GM19023 (cell line): ENCODE data around the gene CYP4V2.

Source experiments
- ATAC-seq: cut with Tn5 transposase; IDR thresholded peaks from one replicate; pipeline ENCODE4 v1.9.1; 2021; ENCODE audit warnings: mild to moderate bottlenecking, moderate library complexity; ENCODE audit not compliant: unreplicated experiment

CYP4V2 gene

GRCh38 chr4:186191200-186192065 is at the start of gene CYP4V2:
Gene CYP4V2 (plus strand): TSS chr4:186191567. CDS start chr4:186191824, 257 bp downstream.
- peak; percentile 83 for ATAC-seq

DNA sequence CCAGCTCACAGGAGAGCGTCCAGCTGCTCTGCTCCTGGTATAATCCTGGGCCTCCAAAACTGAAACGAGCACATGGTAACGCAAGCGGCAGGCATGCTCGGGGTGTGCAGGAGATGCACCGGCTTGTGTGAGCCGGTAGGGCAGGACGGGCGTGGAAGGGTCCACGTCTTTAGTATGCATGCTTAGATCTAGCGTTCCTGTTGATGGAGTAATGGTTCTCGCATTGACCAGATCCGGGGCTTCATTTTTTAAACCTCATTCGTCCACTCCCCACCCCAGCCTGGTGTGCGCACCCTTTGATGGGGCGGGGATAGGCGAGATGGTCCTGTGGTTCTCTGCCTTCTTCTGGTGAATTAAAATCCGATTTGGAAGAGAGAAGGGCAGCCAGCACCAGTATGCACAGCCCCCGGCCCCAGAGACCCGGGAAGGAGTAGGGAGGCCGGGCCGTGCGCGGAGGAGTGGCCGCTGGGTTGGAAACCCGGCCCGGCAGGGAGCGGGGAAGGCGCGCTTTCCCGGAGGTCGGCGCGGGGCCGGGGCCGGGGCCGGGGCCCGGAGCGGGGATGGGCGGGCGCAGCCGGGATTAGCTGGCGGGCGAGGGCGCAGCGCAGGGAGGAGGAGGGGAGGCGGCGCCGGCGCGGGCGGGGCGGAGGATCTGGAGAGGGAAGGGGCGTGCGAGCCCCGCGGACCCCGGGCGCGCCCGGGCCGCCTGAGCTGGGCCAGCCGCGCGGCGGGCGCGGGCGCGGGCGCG is 47.0 kb upstream of the CYP4V2 start:
- peak; percentile 50 for ATAC-seq

DNA sequence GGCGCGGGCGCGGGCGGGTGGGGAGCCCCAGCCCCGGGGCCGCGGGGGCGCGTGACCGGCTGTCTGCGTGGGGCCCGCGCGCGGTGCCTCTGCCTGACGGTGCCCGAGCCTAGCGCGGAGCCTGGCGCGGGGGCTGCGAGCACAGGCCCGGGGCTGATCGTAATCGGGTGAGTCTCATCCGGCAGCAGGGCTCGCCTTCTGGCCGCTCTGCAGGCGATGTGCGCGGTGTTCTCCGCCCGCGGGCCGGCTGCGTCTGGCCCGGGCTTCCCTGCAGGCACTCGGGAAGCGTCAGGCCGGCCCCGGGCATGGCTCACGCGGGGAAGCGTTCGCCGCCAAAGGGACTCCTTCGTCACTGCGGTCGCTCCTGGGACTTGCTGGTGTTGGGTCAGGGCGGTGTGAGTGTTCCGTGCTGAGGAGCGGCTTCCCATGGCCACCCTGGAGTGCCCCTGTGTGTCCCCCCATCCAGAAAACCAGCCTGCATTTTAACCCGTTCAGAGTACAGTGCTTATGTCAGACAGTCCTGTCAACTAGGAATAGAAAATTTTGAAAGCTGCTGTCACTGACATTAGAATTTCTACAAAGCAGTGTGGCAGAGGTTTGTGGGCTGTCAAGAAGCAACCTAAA is 46.3 kb upstream of the CYP4V2 start:
- ATAC-seq, result peak; percentile 45

DNA sequence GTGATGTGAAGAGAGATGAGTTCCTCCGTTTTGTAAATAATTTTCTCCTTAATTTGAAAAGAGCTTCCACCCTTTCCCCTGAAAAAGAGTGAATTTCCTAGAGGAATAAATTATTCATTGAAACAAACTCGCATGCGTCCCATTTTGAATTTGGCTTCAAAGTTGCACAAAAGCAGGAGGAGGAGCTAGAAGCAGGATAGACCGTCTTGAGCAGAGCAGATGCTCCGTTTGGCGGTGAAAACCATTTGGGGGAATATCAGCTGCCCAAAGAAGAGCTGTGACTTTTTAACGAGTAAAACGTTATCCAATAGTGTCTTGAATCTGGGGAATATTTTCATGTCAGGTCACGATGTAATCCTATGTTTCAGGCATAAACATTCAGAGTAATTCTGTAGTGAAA is 44.9 kb upstream of the CYP4V2 start:
- no peak for ATAC-seq

DNA sequence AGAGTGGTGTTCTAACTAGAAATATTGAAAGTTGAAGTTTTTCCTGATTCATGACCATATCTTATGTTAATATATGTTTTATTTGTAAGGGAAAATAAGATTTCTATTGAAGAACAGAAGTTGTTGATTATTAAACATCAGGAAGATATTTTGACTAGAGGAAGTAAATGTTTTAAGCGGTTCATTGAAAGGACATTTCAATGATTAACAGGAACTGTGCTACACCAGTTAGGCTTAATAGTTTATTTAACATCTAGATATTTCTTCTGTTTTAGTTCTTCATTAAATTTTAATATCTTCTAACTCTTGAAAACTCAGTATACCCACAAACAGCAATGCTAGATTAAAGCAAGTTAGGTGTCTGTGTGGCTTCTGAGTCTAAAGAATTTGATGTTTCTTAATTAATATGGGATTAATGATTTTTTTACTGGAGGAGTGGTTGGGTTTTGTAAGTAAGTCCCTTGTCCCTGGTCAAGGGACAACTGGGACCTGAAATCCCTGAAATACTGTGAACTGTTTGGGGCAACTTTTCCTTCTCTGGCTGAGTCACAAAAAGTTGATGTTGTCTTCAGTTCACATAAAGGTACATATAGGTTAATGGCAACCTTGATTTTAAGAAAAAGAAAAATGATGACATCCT is 42.9 kb upstream of the CYP4V2 start:
- no peak for ATAC-seq

DNA sequence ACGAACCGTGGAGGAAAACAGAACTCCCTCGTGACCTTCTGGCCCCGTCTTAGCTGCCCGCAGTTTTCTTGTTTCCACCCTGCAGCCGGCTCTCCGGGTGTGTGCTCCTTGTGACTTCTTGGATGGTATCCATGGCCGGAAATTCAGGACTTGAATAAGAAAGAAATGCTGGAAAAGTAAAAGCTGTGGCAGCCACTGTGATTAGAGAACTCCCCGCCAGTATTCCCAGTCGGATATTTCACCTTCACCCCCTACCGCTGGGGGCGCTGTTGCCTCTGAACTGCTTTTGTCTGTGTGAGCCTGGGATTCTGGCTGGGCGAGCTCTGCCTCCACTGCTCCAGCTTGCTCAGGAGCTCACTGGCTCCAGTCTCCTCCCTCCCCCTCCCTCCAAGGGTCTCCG is 41.5 kb upstream of the CYP4V2 start:
- ATAC-seq, result no peak

- ATAC-seq, result no peak
These were observed 40.4 kb upstream of the CYP4V2 start for GRCh38 chr4:186150926-186151325.

DNA sequence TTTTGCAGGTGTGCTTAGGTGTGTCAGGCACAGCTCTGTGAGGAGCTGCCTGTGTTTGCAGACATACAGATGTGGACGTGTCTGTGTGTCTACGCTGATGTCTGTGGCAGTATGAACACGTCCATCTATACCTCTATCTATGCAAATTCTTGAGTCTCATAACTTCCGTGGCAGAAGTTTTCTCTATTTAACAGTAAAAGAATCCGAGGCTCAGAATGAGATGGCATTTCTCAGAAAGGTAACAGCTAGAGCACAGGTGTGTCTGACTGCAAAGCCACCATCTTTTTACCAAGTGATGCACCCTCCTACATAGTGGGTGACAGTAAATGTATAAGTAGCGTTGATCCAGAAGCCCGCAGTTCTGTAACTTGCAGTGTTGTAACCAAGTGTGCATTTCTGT is 39.9 kb upstream of the CYP4V2 start:
- ATAC-seq, result no peak

DNA sequence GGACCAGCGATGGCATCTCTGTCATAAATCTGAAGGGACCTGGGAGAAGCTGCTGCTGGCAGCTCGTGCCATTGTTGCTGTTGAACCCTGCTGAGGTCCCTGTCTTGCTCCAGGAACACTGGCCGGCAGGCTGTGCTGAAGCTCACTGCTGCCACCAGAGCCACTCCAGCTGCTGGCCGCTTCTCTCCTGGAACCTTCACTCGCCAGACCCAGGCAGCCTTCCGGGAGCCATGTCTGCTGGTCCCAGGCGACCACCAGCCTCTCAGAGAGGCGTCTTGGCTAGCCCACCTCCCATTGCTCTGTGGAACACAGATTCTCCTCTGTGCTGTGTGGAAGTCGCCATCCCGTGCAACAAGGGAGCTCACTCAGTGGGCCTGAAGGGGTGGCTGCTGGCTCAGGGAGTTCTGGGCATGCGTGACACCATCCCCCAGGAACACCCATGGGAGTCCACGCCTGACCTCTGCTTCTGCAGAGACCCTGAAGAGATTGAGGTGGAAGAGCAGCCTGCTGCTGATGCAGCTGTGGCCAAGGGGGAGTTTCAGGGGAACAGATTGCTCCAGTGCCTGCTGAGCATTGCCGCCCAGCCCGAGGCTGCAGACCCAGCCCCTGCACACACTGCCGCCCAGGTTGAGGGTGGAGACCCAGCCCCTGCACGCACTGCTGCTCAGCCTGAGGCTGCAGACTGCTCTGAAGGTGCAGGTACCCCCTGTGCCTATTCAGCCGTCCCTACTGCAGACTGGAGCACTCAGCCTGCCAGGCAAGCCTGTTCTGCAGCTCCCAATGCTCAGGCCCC is 33.1 kb upstream of the CYP4V2 start:
- no peak for ATAC-seq

DNA sequence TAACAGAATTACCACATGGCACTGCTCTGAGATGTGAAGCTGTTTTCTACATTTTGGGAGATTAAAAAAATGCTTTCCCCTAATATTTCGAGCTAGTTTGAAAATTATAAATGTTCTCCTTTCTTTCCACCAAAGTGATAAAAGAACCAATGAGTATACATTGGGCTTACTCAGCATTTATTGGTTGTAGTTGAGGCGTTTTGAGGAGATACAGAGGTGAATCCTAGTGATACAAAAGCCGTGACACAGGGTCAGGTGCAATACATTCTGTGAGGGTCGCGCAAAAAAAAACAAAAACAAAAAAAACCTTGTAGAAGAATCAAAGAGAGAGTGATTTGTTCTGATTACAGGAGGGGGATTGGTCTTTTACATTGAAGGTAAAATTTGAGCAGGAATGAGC is 32.4 kb upstream of the CYP4V2 start:
- no peak for ATAC-seq

DNA sequence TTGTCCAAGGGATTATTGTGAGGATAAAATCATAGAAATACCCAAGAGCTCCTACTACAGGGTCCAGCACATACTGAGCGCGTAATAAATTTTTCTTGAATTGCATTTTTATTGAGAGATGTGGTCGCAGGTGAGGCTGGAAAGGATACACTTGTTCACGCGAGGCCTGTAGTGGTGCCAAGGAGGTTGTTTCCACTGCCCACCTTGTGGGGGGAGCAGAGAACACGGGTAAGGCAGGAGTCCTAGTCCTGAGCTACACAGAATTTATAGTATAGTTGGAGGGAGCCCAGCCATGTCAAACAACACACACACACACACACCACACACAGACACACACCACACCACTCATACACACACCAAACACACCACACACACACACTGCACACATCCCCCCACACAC is 31.8 kb upstream of the CYP4V2 start:
- ATAC-seq, result no peak

DNA sequence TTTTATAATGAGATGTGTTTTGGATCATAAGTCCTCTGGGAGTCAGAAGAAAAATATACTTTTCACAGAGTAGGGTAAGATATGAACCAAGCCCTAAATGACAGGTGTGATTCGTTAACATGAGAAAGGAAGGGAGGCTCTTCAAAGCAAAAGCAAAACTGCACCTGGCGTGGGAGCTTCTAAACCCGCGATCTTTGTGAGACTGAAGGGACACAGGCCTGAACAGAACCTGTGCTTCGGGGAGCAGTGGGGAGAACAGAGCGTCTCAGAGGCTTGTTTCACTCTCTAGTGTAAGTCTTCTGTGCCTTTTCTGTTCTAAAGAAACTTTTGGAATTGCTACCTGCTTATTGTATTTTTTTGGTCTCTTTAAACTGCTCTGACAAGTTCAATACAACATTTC is 30.2 kb upstream of the CYP4V2 start:
- peak; percentile 98 for ATAC-seq

DNA sequence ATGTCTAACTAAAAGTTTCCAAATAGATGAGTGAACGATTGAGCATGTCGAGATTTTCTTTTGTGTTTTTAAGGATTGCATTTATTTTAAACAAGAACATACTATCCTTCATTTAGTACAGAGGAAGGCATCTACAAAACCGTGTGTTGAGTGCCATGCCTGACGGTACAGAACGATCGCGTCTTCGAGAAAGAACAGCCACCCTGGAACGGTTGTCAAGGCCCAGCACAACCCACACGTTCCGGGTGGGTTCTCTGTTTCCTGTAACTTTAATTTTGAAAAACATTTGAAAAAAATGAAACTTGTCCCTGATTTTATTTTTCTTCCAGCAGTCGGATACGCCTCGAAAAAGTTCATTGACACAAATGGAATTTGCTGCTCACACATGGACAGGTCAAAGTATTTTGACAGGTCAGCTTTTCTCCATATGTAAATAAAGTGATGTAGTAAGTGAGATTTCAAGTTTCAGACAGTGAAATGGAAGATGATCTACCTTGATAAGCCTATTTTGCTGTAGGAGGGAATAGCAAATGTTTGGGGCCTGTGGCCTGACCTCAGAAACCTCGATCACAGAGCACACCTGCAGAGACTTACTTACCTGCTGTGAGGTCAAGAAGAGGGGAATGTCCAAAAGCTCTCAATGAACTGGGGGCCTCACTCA is 24.4 kb upstream of the CYP4V2 start:
- no peak for ATAC-seq

GRCh38 chr4:186167605-186168004 is 23.8 kb upstream of the CYP4V2 start:
- no peak for ATAC-seq

GRCh38 chr4:186168750-186169149 is 22.6 kb upstream of the CYP4V2 start:
- ATAC-seq, result no peak

GRCh38 chr4:186169333-186169944 is 21.9 kb upstream of the CYP4V2 start:
- no peak for ATAC-seq

- no peak for ATAC-seq
These were observed 21.2 kb upstream of the CYP4V2 start for GRCh38 chr4:186169945-186170802.

- ATAC-seq, result no peak
These were observed 20.4 kb upstream of the CYP4V2 start for GRCh38 chr4:186170966-186171365.

DNA sequence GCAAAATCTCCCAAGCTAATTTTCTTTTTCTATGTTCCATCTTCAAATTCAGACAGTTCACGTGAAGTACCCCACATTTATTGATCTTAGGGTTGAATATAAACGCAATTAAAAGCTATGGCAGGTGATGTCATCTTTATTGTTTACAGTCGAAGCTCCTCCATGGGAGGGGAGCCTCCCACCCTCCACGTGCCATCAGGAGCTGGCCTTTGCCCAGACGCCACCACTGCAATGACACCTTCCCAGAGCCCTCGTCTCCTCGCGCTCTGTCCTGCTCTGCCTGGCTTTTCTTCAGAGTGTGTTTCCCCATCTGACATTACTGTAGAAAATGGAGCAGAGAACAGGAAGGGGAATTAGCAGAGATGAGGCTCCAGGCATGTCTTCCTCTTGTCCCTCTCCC is 18.8 kb upstream of the CYP4V2 start:
- no peak for ATAC-seq
